ENCODE results near the gene ATOSB. TPM values are rescaled to one million over a fixed set of nuclear protein-coding genes. Genes with fewer than 3 reads are reported as not detected.

The ATOSB gene
- total and polyA plus RNA-seq, 9 of the 15 experiments (the other 6 are each of a cell fraction or from before 2014, with no cell fraction given) = 0.45 to 8.0 (median 4.2) TPM

DNA sequence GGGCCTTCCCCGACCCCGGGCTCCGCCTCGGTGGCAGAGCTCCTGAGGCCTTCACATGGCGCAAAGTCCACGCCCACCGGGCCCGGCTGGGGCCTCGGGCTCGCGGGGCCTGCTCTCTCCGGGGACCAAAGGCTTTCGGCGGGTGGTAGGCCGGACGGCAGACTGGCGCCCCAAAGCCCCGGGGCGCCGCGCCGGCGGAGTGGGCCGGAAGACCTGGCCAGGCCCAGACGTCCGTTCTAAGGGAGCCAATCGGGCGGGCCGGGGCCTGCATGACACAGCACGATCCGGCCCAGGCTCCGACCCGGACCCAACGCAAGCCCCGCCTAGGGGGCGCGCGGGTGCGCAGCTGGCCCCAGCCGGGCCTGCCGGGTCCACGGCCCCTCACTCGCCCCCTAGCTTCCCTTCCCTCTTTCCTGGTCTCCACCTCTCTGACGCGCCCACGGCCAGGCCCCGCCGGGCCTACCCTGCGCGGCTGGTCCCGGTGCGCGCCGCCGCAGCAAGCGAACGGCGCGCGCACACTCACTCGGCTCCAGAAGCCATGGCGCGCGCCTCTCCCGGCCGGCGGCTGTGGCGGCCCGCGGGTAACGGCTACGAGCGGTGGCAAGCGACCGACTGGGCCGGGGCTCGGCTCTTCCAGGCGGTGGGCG lies 43.7 kb downstream of the ATOSB start (continued):
- TF ChIP-seq, protein P1, sequence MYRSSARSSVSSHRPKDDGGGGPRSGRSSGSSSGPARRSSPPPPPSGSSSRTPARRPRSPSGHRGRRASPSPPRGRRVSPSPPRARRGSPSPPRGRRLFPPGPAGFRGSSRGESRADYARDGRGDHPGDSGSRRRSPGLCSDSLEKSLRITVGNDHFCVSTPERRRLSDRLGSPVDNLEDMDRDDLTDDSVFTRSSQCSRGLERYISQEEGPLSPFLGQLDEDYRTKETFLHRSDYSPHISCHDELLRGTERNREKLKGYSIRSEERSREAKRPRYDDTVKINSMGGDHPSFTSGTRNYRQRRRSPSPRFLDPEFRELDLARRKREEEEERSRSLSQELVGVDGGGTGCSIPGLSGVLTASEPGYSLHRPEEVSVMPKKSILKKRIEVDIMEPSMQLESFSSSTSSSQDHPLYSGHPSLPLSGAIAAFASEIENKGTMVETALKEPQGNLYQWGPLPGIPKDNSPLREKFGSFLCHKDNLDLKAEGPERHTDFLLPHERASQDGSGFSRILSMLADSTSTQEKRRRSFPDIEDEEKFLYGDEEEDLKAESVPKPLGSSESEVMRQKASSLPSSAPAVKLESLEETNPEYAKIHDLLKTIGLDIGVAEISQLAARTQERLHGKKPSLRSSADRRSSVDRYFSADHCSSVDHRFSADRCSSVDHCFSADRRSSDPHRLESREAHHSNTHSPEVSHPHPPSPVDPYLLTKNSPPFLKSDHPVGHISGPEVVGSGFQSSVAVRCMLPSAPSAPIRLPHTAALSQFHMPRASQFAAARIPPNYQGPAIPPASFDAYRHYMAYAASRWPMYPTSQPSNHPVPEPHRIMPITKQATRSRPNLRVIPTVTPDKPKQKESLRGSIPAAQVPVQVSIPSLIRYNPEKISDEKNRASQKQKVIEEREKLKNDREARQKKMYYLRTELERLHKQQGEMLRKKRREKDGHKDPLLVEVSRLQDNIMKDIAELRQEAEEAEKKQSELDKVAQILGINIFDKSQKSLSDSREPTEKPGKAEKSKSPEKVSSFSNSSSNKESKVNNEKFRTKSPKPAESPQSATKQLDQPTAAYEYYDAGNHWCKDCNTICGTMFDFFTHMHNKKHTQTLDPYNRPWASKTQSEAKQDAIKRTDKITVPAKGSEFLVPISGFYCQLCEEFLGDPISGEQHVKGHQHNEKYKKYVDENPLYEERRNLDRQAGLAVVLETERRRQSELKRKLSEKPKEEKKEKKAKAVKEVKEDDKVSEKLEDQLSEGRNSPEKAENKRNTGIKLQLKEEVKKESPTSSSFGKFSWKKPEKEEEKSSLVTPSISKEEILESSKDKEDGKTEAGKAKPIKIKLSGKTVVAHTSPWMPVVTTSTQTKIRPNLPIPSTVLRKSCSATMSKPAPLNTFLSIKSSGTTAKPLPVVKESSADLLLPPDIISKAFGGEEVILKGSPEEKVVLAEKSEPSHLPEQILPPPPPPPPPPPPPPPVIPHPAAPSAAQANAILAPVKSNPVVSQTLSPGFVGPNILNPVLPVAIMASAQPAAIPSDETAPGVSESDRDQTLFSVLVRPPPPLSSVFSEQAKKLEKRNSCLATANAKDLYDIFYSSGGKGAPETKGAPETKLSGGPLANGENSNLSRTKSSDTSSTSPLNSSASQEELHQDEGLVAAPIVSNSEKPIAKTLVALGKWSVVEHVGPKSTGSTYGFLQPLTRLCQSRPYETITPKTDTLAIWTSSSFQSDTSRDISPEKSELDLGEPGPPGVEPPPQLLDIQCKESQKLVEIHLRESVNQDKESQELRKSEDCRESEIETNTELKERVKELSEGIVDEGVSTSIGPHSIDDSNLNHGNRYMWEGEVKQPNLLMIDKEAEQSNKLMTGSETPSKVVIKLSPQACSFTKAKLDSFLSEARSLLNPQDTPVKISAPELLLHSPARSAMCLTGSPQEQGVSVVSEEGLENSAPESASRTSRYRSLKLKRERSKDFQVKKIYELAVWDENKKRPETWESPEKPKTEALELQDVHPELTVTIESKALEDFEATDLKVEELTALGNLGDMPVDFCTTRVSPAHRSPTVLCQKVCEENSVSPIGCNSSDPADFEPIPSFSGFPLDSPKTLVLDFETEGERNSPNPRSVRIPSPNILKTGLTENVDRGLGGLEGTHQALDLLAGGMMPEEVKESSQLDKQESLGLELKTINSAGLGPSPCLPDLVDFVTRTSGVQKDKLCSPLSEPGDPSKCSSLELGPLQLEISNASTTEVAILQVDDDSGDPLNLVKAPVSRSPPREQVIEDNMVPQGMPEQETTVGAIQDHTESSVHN (IDR thresholded peaks at IDR 0.05; ENCODE audit: borderline replicate concordance in 1 of 2, low read depth in 1 of 2) = no peak
- TF ChIP-seq POLR2AphosphoS5 (IDR thresholded peaks at IDR 0.05; ENCODE audit: control insufficient read depth, insufficient read depth, low read depth, low read length) (no peak), ZBTB49 (CRISPR knock-in tag; IDR thresholded peaks at IDR 0.05; ENCODE audit: borderline replicate concordance) (no peak), GABPB2 (CRISPR knock-in tag; conservative IDR thresholded peaks at IDR 0.05) (no peak), ATF7 (IDR thresholded peaks at IDR 0.05) (no peak; the same call in 1 of the 2 replicates), ESRRB (CRISPR knock-in tag; IDR thresholded peaks at IDR 0.05; ENCODE audit: borderline replicate concordance) (no peak), ZNF263 (CRISPR knock-in tag; IDR thresholded peaks at IDR 0.05; ENCODE audit: borderline replicate concordance) (peak; percentile 18; the same call in 1 of the 2 replicates), C11orf30 (IDR thresholded peaks at IDR 0.05; ENCODE audit: low read depth) (peak; percentile 88), MECOM (CRISPR knock-in tag; IDR thresholded peaks at IDR 0.05) (no peak)
- TF ChIP-seq, protein P2, sequence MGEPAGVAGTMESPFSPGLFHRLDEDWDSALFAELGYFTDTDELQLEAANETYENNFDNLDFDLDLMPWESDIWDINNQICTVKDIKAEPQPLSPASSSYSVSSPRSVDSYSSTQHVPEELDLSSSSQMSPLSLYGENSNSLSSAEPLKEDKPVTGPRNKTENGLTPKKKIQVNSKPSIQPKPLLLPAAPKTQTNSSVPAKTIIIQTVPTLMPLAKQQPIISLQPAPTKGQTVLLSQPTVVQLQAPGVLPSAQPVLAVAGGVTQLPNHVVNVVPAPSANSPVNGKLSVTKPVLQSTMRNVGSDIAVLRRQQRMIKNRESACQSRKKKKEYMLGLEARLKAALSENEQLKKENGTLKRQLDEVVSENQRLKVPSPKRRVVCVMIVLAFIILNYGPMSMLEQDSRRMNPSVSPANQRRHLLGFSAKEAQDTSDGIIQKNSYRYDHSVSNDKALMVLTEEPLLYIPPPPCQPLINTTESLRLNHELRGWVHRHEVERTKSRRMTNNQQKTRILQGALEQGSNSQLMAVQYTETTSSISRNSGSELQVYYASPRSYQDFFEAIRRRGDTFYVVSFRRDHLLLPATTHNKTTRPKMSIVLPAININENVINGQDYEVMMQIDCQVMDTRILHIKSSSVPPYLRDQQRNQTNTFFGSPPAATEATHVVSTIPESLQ (CRISPR knock-in tag; IDR thresholded peaks at IDR 0.05) = no peak
- TF ChIP-seq, protein P3, sequence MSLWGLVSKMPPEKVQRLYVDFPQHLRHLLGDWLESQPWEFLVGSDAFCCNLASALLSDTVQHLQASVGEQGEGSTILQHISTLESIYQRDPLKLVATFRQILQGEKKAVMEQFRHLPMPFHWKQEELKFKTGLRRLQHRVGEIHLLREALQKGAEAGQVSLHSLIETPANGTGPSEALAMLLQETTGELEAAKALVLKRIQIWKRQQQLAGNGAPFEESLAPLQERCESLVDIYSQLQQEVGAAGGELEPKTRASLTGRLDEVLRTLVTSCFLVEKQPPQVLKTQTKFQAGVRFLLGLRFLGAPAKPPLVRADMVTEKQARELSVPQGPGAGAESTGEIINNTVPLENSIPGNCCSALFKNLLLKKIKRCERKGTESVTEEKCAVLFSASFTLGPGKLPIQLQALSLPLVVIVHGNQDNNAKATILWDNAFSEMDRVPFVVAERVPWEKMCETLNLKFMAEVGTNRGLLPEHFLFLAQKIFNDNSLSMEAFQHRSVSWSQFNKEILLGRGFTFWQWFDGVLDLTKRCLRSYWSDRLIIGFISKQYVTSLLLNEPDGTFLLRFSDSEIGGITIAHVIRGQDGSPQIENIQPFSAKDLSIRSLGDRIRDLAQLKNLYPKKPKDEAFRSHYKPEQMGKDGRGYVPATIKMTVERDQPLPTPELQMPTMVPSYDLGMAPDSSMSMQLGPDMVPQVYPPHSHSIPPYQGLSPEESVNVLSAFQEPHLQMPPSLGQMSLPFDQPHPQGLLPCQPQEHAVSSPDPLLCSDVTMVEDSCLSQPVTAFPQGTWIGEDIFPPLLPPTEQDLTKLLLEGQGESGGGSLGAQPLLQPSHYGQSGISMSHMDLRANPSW (CRISPR knock-in tag; IDR thresholded peaks at IDR 0.05) = no peak
